A549 (cell line): ENCODE data around the gene NCL.

ENCODE experiments used
- BHLHE40 ChIP-seq: IDR thresholded peaks from 2 replicates; pipeline ENCODE4 v1.6.1; 2012; ENCODE audit warnings: low read depth, low read length, inconsistent platforms
- CEBPB ChIP-seq, 2 experiments: fragments of >200 bp in 1 of 2; sonication (Bioruptor Twin) in 1 of 2; formaldehyde crosslinking in 1 of 2; IDR thresholded peaks; 2 replicates each; pipeline ENCODE4 v1.6.1; 2012 to 2016
- CTCF ChIP-seq: fragments of >200 bp; sonication (Bioruptor Twin); formaldehyde crosslinking; IDR thresholded peaks from 3 replicates; pipeline ENCODE4 v1.5.1; 2016
- EHMT2 ChIP-seq: fragments of 200-600 bp; sonication (generic); IDR thresholded peaks from 2 replicates; pipeline ENCODE4 v1.6.1; 2016; ENCODE audit warnings: antibody characterized with exemption, low read depth, mild to moderate bottlenecking, moderate library complexity
- EP300 ChIP-seq, 2 experiments: fragments of >200 bp; sonication (Bioruptor Twin); formaldehyde crosslinking; IDR thresholded peaks; 2 replicates in 1 of 2; 3 replicates in 1 of 2; pipeline ENCODE4 v1.6.1; 2016 to 2017
- HMGXB4 ChIP-seq: fragments of 250-450 bp; sonication (Bioruptor Pico); IDR thresholded peaks from 2 replicates; pipeline ENCODE4 v1.5.0; 2021; ENCODE audit warnings: mild to moderate bottlenecking, moderate library complexity, borderline replicate concordance
- JUN ChIP-seq, 2 experiments: fragments of >200 bp; sonication (Bioruptor Twin); formaldehyde crosslinking; IDR thresholded peaks; 2 replicates in 1 of 2; 3 replicates in 1 of 2; pipeline ENCODE4 v1.6.1; 2016 to 2017
- KDM5A ChIP-seq: fragments of 200-600 bp; sonication (generic); IDR thresholded peaks from 2 replicates; pipeline ENCODE4 v1.6.1; 2016; ENCODE audit warnings: antibody characterized with exemption, mild to moderate bottlenecking
- MAZ ChIP-seq: fragments of 150-350 bp; IDR thresholded peaks from 2 replicates; pipeline ENCODE4 v1.6.1; 2014; ENCODE audit warnings: antibody characterized with exemption, low read depth, low read length, borderline replicate concordance
- POLR2A ChIP-seq: IDR thresholded peaks from 2 replicates; pipeline ENCODE4 v1.6.1; 2012; ENCODE audit warnings: mild to moderate bottlenecking, low read length
- POLR2AphosphoS2 ChIP-seq: conservative IDR thresholded peaks from 2 replicates; pipeline ENCODE4 v1.6.1; 2012; ENCODE audit warnings: low read length, improper control_type of control experiment, inconsistent platforms

- TF ChIP-seq MAZ: no peak
- TF ChIP-seq CTCF: no peak
- no peak for TF ChIP-seq JUN (IDR thresholded peaks at IDR 0.05)
- no peak for TF ChIP-seq CEBPB (IDR thresholded peaks at IDR 0.05)
- TF ChIP-seq POLR2AphosphoS2: no peak; the same call in 1 of the 2 replicates
- TF ChIP-seq HMGXB4 (CRISPR knock-in tag): no peak
- no peak for TF ChIP-seq BHLHE40
- TF ChIP-seq KDM5A: no peak
- TF ChIP-seq EHMT2: no peak
- no peak for TF ChIP-seq EP300 (IDR thresholded peaks at IDR 0.05)
- TF ChIP-seq POLR2A: no peak
These were observed 8.4 kb downstream of the NCL start for GRCh38 chr2:231455890-231456289.
